Measurements from ENCODE around the gene ZBTB14. TPM values are rescaled to one million over a fixed set of nuclear protein-coding genes. Genes with fewer than 3 reads are reported as not detected.

Gene ZBTB14, protein sequence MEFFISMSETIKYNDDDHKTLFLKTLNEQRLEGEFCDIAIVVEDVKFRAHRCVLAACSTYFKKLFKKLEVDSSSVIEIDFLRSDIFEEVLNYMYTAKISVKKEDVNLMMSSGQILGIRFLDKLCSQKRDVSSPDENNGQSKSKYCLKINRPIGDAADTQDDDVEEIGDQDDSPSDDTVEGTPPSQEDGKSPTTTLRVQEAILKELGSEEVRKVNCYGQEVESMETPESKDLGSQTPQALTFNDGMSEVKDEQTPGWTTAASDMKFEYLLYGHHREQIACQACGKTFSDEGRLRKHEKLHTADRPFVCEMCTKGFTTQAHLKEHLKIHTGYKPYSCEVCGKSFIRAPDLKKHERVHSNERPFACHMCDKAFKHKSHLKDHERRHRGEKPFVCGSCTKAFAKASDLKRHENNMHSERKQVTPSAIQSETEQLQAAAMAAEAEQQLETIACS
- total RNA-seq, result 10 to 100 TPM in 3 of 4 donors, 1 to 10 TPM in 1; 9.8 to 13.3 (median 11.1) TPM

DNA sequence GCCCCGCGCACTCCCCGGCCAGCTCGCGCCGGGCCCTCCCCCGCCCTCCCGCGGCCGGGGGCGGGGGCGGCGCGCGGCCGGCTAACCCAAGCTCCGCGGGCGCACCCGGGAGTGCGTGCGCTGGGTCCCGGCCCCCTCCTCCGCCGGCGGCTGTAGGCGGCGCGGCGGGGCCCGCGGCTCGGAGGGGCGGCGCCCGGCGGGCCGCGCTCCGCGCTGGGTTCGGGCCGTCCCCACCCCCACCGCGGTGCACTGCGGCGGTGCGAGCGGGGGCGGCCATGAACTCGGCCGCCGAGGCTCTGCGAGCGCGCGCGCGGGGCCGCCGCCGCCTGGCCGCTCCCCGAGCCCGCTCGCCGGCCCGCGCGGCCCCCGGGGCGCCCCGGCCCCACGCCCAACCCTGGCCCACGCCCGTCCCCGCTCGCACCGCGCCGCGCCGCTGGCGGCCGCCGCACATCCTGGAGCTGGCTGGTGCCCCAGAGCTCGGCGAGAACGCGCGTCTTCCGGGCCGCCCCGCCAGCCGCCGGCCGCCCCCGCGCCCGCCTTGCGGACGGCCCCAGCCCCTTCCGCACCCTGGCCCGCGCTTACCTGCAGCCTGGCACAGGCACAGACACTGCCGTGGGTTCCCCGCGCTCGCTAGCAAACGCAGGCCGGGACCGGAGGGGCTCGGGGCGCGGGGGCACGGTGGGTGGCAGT is at the start of gene ZBTB14:
Gene ZBTB14 (minus strand): TSS at position 496 of the 690 bp plus-strand sequence. CDS start 2,480 bp downstream, outside the sequence.
- peaks cover 0 to 22% (median 11%) of the 10 kb centered on the region in 4 donors for H3K4me1 ChIP-seq
- peak within 1 kb of the TSS; percentile 92 to 100 (median 98) for H3K27ac ChIP-seq
- H3K36me3 ChIP-seq, result peaks cover 0 to 16% (median 0%) of the 10 kb centered on the region in 3 donors
- DNase-seq (ENCODE audit: low spot score in 2 of 2), result peak; percentile 8 to 20
- peak within 1 kb of the TSS; percentile 74 to 94 (median 90) for H3K4me3 ChIP-seq
- no peaks in the 10 kb centered on the region for H3K27me3 ChIP-seq
- TF ChIP-seq EP300 (IDR thresholded peaks at IDR 0.05) (no peak), POLR2A (IDR thresholded peaks at IDR 0.05) (no peak)
- TF ChIP-seq, protein P1, sequence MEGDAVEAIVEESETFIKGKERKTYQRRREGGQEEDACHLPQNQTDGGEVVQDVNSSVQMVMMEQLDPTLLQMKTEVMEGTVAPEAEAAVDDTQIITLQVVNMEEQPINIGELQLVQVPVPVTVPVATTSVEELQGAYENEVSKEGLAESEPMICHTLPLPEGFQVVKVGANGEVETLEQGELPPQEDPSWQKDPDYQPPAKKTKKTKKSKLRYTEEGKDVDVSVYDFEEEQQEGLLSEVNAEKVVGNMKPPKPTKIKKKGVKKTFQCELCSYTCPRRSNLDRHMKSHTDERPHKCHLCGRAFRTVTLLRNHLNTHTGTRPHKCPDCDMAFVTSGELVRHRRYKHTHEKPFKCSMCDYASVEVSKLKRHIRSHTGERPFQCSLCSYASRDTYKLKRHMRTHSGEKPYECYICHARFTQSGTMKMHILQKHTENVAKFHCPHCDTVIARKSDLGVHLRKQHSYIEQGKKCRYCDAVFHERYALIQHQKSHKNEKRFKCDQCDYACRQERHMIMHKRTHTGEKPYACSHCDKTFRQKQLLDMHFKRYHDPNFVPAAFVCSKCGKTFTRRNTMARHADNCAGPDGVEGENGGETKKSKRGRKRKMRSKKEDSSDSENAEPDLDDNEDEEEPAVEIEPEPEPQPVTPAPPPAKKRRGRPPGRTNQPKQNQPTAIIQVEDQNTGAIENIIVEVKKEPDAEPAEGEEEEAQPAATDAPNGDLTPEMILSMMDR (IDR thresholded peaks at IDR 0.05), result no peak
- H3K9me3 ChIP-seq, result no peaks in the 10 kb centered on the region
- 0 to 3% methylated on average over 6 to 52 of the region's 116 CpGs for WGBS, 2 donors

DNA sequence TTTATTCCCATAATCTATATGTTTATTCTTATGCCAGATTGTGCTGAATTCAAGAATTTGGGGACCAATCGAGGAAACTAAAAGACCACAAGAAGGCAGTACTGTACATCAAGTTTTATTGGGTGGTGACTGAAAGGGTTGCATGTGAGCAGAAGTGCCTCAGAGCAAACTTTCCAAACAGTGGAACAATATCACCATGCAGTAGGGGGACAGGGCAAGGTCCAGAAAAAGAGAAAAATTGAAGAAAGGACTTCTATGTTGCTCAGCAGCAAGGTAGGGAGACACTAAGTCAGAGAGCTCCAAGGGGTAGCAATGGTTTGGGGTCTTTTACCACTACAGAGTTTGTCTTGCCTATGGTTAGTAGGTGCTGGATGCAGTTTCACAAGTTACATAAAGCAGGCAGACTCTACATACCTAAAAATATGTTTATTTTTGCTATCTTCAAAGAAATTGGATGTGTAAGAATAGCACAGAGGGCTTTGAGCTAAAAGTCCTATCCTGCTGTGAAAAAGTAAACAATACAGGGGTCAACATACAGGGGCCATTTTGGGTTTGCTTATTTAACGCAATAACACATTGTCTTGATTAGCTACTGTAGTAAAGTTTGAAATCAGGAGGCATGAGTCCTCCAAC is 43.8 kb upstream of the ZBTB14 start:
- no peaks in the 10 kb centered on the region for H3K9me3 ChIP-seq
- no peak overlapping the region for H3K4me3 ChIP-seq
- no peaks in the 10 kb centered on the region for H3K27me3 ChIP-seq
- TF ChIP-seq, protein P1 (IDR thresholded peaks at IDR 0.05), result no peak
- no peak for TF ChIP-seq EP300 (IDR thresholded peaks at IDR 0.05)
- TF ChIP-seq POLR2A (IDR thresholded peaks at IDR 0.05), result no peak
- DNase-seq (ENCODE audit: low spot score in 2 of 2), result no peak
- no peaks in the 10 kb centered on the region for H3K4me1 ChIP-seq
- H3K27ac ChIP-seq, result no peak overlapping the region
- WGBS, 2 donors, result 75 to 76% methylated on average over 2 of the region's 2 CpGs
- no peaks in the 10 kb centered on the region for H3K36me3 ChIP-seq

DNA sequence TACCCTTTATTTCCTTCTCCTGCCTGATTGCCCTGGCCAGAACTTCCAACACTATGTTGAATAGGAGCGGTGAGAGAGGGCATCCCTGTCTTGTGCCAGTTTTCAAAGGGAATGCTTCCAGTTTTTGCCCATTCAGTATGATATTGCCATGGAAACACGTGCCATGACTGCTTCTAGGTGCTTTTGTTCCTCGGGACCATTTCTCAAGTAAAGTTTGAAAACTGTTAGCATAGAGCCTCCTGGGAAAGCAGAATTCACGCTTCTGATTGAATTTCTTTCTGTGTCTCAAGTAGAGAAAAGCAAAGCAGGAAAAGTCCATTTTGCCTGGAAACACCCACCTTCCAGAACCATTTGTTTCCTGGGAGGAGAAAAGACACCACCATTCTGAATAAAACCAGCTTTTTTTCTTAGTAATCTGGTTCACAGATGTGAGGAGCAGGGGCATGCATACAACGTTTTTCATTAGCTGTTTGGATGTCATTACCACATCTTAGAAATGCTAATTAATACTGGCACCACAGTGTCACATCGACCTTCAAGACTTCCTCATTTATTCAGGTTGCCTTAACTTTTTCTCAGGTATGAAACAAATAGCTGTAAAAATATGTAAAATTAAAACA is 39.0 kb upstream of the ZBTB14 start:
- no peak for TF ChIP-seq POLR2A (IDR thresholded peaks at IDR 0.05)
- TF ChIP-seq, protein P1 (IDR thresholded peaks at IDR 0.05), result no peak
- TF ChIP-seq EP300 (IDR thresholded peaks at IDR 0.05), result no peak
- no peak for DNase-seq (ENCODE audit: low spot score in 2 of 2)
- WGBS, 2 donors, result 39 to 45% methylated on average over 6 of the region's 6 CpGs

DNA sequence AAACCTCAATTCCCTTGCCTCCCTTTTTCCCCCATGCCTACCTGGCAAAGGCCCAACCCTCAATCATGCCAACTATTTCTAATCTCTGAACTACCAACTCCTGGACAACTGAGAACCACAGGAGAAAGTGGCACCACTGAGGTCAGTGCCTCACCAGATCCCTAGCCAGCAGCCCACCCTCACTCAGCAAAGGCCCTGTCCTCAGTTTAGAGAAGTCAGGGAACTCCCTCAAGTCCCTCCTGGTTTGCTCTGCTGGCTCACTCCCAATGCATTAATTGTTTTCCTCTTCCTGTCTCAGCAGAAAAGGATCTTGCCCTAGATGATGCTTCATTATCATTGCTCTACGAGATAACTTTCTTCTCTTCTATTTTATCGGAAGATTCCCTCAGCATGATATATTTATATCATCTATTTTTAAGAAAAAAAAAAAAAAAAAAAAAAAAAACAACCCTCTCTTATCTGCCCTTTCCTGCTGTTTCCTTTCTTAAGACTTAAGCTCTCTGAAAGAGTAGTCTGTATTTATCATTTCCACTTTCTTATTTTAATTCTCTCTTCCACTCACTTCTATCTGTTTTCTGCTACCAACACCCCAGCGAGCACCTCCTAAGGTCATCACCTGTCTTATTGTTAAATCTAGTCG is 22.7 kb upstream of the ZBTB14 start:
- no peaks in the 10 kb centered on the region for H3K36me3 ChIP-seq
- 56 to 59% methylated on average over 4 of the region's 4 CpGs for WGBS, 2 donors
- H3K27me3 ChIP-seq, result no peaks in the 10 kb centered on the region
- no peak overlapping the region for H3K4me3 ChIP-seq
- H3K9me3 ChIP-seq, result no peaks in the 10 kb centered on the region
- no peaks in the 10 kb centered on the region for H3K4me1 ChIP-seq
- DNase-seq (ENCODE audit: low spot score in 2 of 2), result no peak
- no peak overlapping the region for H3K27ac ChIP-seq
- TF ChIP-seq POLR2A (IDR thresholded peaks at IDR 0.05) (no peak), EP300 (IDR thresholded peaks at IDR 0.05) (no peak)
- TF ChIP-seq, protein P1 (IDR thresholded peaks at IDR 0.05), result no peak

More for the DNA sequence above, 39.0 kb upstream of the ZBTB14 start:
- Histone ChIP-seq H3K36me3 (no peaks in the 10 kb centered on the region), H3K4me1 (no peaks in the 10 kb centered on the region), H3K27me3 (no peaks in the 10 kb centered on the region), H3K4me3 (no peak overlapping the region), H3K27ac (no peak overlapping the region), H3K9me3 (no peaks in the 10 kb centered on the region)

Measured in tibial nerve (tissue), 4 donors.